HG03558 (cell line): ENCODE results near the gene INPP5A.
"Not testable (repeated sequence)": the region's sequence is repeated elsewhere in the genome, so short reads cannot be mapped to it uniquely, and the experiment has no call there.

ENCODE experiments used
- ATAC-seq: cut with Tn5 transposase; IDR thresholded peaks from one replicate; pipeline ENCODE4 v1.9.1; 2021; ENCODE audit warnings: moderate number of reproducible peaks; ENCODE audit not compliant: unreplicated experiment; ENCODE audit errors: extremely low read depth

INPP5A gene

DNA sequence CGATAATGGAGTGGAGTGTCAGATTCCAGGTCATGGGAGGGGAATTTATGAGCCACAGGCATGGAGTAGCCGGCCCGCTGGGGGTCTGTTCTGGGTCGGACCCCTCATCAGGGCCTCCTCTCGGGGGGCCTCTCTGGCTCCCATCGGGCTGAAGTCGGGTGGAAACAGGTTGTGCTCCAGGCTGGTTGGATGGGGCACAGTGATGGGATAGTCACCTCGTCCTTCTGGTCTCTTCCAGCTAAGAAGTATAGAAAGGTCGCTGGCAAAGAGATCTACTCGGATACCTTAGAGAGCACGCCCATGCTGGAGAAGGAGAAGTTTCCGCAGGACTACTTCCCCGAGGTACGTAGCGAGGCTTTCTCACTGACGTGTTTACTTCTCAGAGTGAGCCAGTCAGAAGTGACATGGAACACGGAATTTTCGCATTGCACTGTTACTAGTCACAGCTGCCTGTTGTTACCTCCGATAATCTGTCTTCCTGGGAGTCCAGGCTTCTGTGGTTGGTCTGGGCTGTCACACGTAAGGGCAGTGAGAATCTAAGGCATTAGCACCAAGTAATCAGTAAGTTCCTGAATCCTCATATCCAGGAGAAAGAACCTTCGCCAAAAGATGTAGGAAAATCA is 160.1 kb downstream of the INPP5A start:
- ATAC-seq, result no peak

- ATAC-seq, result no peak
These were observed 160.7 kb downstream of the INPP5A start for GRCh38 chr10:132698211-132698751.

GRCh38 chr10:132698761-132699391 is 161.3 kb downstream of the INPP5A start:
- ATAC-seq, result no peak

DNA sequence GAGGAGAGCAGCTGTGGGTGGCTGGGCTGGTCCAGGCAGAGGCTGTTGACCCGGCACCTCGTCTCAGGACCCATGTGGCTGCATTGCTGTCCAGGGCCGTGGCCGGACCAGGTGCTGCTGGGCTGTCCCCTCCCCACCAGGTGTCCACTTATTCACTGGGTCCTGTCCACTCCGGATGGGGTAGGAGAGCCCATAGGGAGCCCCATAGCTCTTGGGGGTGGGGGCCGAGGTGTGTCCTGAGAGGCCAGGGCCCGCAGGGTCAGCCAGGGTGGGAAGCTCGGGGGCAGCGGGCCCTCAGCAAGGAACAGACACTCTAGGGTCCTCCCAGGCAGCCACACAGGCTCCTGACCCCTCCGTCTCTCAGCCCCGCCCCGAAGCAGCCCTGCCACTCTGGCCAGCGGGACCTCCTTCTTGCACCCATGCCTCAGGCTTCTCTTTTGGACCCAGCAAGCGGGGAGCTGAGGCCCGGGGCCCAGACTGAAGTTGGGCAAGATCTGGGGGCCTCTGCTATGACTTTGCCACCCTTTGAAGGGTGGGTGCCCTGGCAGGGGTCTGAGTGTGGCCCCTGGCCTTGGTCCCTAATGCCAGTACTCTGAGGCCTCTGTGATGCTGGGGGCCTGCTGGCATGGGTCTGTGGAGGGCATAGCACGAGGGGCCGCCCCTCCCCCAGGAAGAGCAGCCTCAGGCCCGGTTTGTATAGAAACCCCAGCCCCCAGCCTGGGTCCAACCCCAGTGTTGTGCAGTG is 162.0 kb downstream of the INPP5A start:
- no peak for ATAC-seq

- no peak for ATAC-seq
These were observed 162.8 kb downstream of the INPP5A start for GRCh38 chr10:132700156-132701098.

DNA sequence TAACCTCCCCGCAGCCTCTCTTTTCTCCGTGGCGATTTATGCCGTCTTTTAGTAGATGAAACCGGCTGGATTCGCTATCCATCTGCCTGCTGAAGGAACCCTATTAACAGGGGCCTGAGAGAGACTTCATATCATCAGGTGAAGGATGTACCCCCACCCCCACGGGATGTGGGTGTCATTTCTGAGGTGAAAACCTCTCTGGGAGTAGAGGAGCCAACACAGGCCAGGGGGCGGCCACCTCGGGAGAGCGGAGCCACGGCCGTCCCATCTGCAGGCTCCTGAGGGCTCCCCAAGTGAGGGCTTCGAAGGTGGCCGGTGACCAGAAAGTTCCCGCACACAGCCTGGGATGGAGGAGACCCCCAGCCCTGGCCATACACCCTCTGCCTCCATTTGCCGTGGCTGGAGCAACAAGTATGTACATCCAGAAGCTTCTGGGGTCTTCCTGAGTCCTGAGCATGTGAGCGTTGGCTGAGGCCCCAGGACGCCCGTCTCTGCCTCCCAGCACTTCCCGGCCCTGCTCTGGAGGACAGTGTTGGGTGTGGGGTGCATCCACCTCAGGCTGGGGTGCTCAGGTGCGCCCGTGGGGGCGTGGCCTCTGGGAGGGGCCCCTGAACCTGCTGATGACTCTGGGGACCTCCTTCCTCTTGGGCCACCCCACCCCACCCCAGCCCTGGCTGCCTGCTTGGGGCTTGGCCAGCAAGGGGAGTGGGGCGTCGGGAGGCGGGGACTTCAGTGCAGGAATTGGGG is 163.7 kb downstream of the INPP5A start:
- ATAC-seq, result no peak

- no peak for ATAC-seq
These were observed 164.2 kb downstream of the INPP5A start for GRCh38 chr10:132701846-132702190.

- ATAC-seq, result no peak
These were observed 165.2 kb downstream of the INPP5A start for GRCh38 chr10:132702601-132703418.

- no peak for ATAC-seq
These were observed 165.9 kb downstream of the INPP5A start for GRCh38 chr10:132703419-132704007.

DNA sequence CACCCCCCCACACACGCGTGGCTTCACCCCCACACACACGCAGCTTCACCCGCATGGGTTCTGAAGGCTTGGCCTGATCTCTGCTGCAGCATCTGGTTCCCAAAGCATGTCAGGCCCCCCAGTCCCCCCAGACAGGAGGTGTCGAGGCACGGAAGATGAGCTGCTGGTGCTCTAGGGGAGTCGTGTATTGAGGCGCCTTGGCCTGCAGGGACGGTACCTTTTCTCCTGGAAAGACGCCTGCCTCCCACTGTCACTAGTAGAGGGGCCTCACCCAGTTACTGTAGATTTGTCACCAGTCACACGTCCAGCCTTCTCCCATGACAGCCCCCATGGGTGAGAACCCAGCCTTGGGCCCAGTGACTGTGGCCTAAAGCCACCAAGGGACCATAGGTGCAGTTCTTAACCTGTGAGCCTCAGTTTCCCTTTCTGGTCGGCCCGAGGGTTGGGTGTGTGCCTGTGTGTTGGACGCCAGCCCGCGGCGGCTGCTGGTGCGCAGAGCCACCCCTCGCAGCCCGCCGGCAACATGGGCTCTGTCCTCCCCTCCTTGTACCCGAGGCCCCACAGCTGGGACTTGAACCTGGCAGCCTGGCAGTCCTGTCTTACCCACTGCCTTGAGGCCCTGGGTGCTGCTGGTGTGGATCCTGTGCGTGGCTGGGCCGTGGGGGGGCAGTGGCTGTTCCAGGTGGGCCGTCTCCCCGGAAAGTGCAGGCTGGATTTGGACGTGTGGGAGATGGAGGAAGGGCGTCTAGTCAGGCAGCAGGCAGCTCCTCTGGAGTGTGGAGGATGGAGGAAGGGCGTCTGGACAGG is 166.6 kb downstream of the INPP5A start:
- no peak for ATAC-seq

DNA sequence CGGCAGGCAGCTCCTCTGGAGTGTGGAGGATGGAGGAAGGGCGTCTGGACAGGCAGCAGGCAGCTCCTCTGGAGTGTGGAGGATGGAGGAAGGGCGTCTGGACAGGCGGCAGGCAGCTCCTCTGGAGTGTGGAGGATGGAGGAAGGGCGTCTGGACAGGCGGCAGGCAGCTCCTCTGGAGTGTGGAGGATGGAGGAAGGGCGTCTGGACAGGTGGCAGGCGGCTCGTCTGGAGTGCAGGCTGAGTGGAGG is 167.2 kb downstream of the INPP5A start:
- ATAC-seq, result not testable (repeated sequence)

DNA sequence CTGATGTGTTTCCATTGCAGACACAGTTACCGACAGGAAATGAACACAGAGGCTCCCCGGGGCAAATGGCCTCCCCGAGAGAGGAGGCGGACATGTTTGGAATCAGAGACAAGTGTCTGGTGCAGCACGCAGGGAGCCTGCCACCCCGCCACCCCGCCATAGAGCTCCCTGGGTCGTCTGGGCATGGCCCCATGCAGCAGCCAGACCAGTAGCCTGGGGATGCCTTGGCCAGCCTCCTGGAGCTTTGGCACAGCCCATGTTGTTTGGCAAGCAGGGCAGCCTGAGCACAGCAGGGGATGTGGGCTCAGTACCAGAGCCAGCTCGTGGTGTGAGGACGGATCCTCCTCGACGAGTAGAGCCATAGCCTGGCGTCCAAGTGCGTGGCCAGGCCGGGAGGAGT is 167.6 kb downstream of the INPP5A start:
- no peak for ATAC-seq

DNA sequence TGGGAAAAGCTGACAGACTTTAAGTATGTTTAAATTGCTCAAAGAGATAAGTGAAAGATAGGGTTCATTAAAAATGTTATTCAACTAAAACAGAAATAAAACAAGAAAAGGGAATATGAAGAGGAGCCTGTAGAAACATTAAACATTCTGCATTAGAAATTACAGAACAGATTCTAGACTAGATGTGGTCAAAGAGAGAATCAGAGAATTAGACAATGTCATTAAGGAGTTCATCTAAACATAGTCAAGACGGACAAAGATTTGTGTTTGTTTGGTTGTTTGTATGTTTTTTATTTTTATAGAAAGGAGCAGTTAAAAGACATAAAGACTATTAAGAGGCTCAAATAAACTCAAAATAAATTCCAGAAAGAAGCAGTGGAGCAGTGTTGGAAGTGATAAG is 168.4 kb downstream of the INPP5A start:
- no peak for ATAC-seq

DNA sequence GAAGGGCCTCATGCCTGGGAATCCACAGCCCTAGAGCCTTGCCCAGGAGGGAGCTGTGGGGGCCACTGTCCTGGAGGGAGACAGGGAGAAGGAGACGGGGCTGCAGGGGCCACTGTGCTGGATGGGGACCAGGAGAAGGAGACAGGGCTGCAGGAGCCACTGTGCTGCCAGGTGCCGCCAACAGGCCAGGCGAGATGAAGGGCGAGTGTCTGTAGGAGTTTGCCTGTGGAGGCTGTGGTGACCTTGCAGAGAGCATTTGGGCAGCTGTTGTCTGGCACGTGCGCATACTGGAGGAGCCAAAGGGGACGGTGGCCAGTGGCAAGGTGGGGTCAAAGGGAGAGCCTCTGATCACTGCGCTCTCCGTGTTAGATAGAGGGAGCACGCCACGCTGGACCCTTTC is 169.1 kb downstream of the INPP5A start:
- no peak for ATAC-seq

DNA sequence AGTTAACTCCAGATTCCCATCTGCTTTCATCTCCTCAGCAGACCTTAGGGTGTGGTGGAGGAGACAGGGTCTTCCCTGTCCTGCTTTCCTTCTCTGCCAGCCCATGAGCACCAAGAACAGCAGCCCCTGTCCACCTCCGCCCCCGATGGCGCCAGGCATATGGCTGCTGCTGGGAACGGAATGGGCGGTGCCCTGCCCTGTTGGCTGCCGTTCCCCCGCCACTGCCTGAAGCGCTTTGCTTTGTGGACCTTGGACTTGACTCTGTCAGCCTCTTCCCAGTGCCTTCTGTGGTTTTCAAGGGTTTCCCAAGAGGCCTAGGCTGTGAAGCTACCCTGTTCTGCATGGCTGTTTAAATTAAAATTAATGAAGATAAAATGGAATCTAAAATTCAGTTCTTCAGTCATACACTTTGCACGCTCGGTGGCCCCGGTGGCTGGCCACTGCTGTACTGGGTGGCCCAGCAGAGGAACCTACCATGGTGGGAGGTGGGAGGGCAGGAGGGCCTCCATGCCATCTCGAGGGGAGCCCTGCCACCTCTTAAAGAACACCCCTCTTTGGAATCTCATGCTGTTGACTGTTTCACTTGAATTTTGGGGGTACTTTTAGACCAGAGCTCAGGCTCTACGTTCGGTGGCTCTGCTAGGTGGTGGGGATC is 169.7 kb downstream of the INPP5A start:
- ATAC-seq, result no peak

GRCh38 chr10:132707776-132708171 is 170.2 kb downstream of the INPP5A start:
- no peak for ATAC-seq

- no peak for ATAC-seq
These were observed 170.9 kb downstream of the INPP5A start for GRCh38 chr10:132708441-132708840.
